Stimulated activated CD4-positive, alpha-beta T cell treated with anti-CD3 and anti-CD28 coated beads, Interleukin-12 subunit alpha, Interleukin-12 subunit beta, amount 100 ng/mL, for 48 hours (primary cell): ENCODE data around the gene PDZRN4.
"Not testable (repeated sequence)": the region's sequence is repeated elsewhere in the genome, so short reads cannot be mapped to it uniquely, and the experiment has no call there.

Experiments
- DNase-seq, 3 donors: peaks; one replicate each; pipeline ENCODE4 v3.0.0-alpha.2; 2020; ENCODE audit warnings: low read depth in 2 of 3, low spot score in 1 of 3

PDZRN4 gene

GRCh38 chr12:41280341-41281095, 92.4 kb downstream of the PDZRN4 start:
- not testable (repeated sequence) for DNase-seq

- not testable (repeated sequence) for DNase-seq
Observed at GRCh38 chr12:41285470-41285869, 97.3 kb downstream of the PDZRN4 start.

GRCh38 chr12:41286426-41286825, 98.3 kb downstream of the PDZRN4 start:
- DNase-seq: no peak

GRCh38 chr12:41287500-41288141, 99.5 kb downstream of the PDZRN4 start:
- DNase-seq: no peak

GRCh38 chr12:41288142-41288811, 100.2 kb downstream of the PDZRN4 start:
- DNase-seq: no peak

GRCh38 chr12:41289501-41289900, 101.4 kb downstream of the PDZRN4 start:
- no peak for DNase-seq

GRCh38 chr12:41293011-41293410, 104.9 kb downstream of the PDZRN4 start:
- no peak for DNase-seq

- DNase-seq: no peak
Observed at GRCh38 chr12:41293461-41293860, 105.3 kb downstream of the PDZRN4 start.

- no peak for DNase-seq
Observed at GRCh38 chr12:41302979-41303403, 114.9 kb downstream of the PDZRN4 start.

- DNase-seq: no peak
Observed at GRCh38 chr12:41304526-41304925, 116.4 kb downstream of the PDZRN4 start.

GRCh38 chr12:41310367-41310766, 122.2 kb downstream of the PDZRN4 start:
- DNase-seq: no peak

- DNase-seq: no peak
Observed at GRCh38 chr12:41311883-41312282, 123.8 kb downstream of the PDZRN4 start.

- not testable (repeated sequence) for DNase-seq
Observed at GRCh38 chr12:41312451-41312850, 124.3 kb downstream of the PDZRN4 start.

GRCh38 chr12:41325336-41325735, 137.2 kb downstream of the PDZRN4 start:
- no peak for DNase-seq

GRCh38 chr12:41327096-41327895, 139.2 kb downstream of the PDZRN4 start:
- DNase-seq: no peak

GRCh38 chr12:41333974-41334373, 145.9 kb downstream of the PDZRN4 start:
- DNase-seq: no peak

- no peak for DNase-seq
Observed at GRCh38 chr12:41334390-41334789, 146.3 kb downstream of the PDZRN4 start.

- no peak for DNase-seq
Observed at GRCh38 chr12:41336041-41336549, 148.0 kb downstream of the PDZRN4 start.

GRCh38 chr12:41339784-41340183, 151.7 kb downstream of the PDZRN4 start:
- no peak for DNase-seq

- DNase-seq: no peak
Observed at GRCh38 chr12:41344776-41345470, 156.8 kb downstream of the PDZRN4 start.
